NB4 (cell line): ENCODE measurements around the gene SYT8.

Source experiments
- DNase-seq: peaks from one replicate; pipeline ENCODE4 v3.0.0; 2010; ENCODE audit warnings: low read depth
- H3K4me3 ChIP-seq: one replicate; pipeline ENCODE4 v1.5.1; 2011; ENCODE audit warnings: mild to moderate bottlenecking, low read depth, low read length, moderate library complexity
- MYC ChIP-seq: IDR thresholded peaks from 2 replicates; pipeline ENCODE4 v1.6.1; 2011; ENCODE audit warnings: low read depth, low read length
- POLR2A ChIP-seq: IDR thresholded peaks from 2 replicates; pipeline ENCODE4 v1.6.1; 2011; ENCODE audit warnings: mild to moderate bottlenecking; ENCODE audit not compliant: insufficient read length; ENCODE audit errors: extremely low read depth
- TF ChIP-seq, protein P1 (sequence below): IDR thresholded peaks from one replicate; pipeline ENCODE4 v1.5.1; 2012; ENCODE audit warnings: low read depth, low read length
- TF ChIP-seq, protein P2 (sequence below): IDR thresholded peaks from 2 replicates; pipeline ENCODE4 v1.6.1; 2011; ENCODE audit warnings: low read depth, low read length

Gene SYT8

DNA sequence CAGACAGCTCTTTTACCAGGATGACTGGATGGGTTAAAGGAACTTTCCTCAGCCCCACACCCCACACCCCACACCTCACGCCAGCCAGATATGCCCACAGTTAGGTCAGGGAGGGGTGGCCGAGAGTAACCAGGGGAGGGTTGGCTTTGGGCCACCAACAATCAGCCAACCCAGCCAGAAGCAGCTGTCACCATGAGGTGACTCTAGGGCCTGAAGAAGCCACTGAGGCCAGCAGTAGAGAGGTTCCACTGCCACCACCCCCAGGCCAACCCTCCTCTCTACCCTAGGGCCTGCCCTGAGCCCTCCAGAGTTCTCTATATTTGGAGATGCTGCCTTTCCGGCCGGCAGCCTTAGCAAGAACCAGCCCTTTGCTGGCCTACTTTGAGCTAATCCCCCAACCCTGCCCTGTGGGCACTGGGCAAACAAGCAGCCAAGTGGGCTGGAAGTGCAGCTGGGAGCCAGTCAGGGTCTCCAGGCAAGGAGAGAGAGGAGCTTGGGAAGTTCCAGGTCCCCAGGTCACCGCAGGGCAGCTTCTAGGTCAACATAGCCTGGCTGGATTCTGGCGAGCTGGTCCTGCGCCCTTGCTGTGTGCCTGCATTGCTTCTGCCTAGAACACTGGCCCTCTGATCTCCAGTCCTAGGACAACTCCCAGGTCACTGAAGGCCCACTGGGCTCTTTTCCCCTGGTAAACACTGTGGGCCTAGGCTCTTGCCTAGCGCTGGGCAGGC lies 12.0 kb upstream of the SYT8 start:
- no peak for TF ChIP-seq POLR2A
- TF ChIP-seq, protein P1, sequence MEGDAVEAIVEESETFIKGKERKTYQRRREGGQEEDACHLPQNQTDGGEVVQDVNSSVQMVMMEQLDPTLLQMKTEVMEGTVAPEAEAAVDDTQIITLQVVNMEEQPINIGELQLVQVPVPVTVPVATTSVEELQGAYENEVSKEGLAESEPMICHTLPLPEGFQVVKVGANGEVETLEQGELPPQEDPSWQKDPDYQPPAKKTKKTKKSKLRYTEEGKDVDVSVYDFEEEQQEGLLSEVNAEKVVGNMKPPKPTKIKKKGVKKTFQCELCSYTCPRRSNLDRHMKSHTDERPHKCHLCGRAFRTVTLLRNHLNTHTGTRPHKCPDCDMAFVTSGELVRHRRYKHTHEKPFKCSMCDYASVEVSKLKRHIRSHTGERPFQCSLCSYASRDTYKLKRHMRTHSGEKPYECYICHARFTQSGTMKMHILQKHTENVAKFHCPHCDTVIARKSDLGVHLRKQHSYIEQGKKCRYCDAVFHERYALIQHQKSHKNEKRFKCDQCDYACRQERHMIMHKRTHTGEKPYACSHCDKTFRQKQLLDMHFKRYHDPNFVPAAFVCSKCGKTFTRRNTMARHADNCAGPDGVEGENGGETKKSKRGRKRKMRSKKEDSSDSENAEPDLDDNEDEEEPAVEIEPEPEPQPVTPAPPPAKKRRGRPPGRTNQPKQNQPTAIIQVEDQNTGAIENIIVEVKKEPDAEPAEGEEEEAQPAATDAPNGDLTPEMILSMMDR: no peak
- no peak for TF ChIP-seq MYC
- TF ChIP-seq, protein P2, sequence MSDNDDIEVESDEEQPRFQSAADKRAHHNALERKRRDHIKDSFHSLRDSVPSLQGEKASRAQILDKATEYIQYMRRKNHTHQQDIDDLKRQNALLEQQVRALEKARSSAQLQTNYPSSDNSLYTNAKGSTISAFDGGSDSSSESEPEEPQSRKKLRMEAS: no peak
- no peak overlapping the region for H3K4me3 ChIP-seq
- no peak for DNase-seq

DNA sequence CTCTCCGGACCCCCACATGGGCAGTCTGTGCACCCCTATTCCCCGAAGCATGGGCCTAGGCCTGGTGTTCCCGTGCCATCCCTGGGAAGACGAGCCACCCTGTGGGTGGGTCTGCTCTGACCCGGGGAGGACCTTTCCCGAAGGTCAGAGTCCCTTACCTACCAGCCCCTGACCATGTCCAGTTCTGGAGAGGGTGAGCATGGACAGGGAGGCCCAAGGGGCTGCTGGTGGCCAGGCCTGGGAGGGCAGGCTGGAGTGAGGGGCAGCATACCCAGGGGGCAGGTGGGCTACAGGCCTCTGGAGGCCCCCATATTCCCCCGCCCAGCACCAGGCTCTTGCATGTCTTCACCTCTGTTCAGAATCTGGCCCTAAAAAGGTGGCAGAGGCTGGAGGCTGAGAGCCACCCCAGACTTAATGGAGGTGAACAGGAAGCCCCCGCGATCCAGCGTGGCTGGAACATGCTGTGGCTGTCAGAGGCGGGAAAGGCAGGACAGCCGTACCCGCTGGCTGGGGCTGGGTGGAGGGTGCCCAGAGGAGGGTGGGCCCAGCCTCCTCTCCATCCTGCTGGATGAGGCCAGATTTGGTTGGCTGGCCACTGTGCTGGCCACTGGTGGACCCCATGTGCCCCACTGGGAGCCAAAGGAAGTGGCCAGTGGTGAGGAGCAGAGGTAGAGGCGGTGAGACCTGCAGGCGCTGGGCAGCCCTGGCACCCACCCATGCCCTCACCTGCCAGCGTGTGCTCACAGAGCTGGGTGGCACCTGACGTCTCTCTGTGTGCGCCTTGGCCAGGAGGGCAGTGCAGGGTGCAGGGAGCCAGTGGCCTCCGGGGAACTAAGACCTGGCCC lies 11.2 kb upstream of the SYT8 start:
- TF ChIP-seq, protein P1: no peak
- TF ChIP-seq MYC: no peak
- TF ChIP-seq POLR2A: no peak
- TF ChIP-seq, protein P2: no peak
- DNase-seq: no peak

DNA sequence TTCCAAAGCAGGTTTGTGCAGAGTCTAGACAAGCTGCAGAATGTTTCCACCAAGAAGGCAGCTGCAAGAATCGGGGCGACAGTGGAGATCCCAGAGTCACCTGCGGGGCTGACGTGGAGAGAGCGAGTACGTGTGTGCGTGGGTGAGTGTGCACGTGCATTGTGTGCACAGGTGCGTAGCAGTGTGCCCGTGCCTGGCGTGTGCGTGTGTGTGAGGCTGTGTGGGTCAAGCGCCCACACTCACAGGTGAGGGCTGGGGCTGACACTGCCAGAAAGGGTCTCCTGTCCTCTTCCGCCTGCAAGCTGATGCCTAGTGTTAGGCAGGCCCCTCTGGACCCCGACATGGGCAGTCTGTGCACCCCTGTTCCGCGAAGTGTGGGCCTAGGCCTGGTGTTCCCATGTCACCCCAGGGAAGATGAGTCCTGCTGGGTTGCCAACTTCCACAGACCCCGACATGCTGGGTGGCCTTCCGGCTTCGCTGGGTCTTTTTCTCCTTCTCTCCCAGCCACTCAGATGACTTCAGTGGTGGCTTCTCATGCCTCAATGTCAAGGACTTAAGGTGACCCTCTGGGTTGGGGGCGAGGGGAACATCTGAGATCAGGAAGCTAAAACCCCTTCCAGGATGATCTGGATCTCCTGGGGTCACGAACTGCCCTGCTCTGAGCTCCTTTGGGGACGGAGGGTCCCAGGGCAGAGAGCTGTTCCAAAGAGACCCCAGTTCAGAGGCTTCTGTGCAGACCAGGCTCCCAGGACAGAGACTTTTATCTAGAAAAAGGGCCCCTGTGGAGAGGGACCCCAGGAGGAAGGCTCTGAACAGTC lies 10.4 kb upstream of the SYT8 start:
- DNase-seq: no peak
- H3K4me3 ChIP-seq: no peak overlapping the region
- TF ChIP-seq POLR2A (no peak), MYC (no peak)

More for the DNA sequence above, 11.2 kb upstream of the SYT8 start:
- no peak overlapping the region for H3K4me3 ChIP-seq

DNA sequence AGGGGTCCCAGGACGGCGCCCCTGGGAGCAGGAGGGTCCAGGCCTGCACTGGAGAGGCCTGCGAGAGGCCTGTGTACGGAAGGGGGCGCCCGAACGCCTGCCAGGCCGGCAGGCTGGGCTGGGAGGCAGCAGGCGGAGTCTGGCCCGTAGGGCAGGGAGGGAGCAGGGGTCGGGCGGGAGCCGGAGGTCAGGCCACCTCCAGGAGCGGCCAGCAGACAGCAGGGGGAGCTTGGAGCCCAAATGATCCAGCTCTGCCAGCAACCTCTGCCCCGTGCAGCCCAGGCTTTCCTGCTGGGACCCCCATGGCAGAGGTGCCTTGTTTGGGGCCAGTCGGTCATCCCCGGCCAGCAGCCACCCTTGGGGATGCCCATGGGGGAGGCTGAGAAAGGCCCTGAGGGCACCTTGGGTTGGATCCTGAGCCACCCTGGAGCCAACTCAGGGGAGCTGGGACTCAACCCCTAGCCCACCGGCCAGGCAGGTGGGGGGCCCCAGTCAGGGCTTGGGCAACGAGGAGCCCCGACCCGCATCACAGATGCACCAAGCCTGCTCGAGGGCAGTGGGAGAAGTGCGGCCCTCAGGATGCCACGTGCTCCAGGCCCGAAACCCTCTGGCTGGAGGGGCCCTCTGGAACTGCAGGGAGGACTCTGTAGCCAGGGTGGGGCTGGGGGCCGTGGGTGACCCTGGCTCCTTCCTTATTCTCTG lies 9.6 kb upstream of the SYT8 start:
- no peak overlapping the region for H3K4me3 ChIP-seq
- TF ChIP-seq, protein P1: peak; percentile 31
- no peak for TF ChIP-seq POLR2A
- DNase-seq: peak; percentile 43

DNA sequence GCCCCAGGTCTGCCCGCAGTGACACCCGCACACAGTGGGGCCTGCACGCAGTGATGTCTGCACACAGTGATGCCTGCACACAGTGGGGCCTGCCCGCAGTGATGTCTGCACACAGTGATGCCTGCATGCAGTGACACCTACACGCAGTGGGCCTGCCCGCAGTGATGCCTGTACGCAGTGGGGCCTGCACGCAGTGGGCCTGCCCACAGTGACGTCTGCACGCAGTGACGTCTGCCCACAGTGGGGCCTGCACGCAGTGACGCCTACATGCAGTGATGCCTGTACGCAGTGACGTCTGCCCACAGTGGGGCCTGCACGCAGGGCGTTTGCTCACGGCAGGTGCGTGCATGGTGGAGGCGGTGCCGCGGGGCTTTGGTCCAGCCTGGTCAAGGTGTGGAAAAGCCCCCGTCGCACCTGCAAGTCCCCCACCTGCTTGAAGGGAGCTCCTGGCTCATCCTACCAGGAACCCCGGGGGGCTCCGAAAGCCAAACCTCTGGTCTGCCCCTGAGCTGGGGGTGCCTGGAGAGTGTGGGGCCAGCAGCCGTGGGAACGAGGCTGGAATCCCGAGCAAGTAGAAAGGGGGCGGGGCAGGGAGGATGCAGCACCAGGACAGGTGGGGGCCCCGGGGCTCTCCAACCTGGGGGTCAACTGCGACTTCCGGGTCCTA lies 8.9 kb upstream of the SYT8 start:
- TF ChIP-seq POLR2A: no peak
- TF ChIP-seq, protein P1: no peak
- TF ChIP-seq, protein P2: no peak
- no peak for TF ChIP-seq MYC
- DNase-seq: peak; percentile 4
- no peak overlapping the region for H3K4me3 ChIP-seq
